Measurements from ENCODE around the gene ALKBH7.

ALKBH7 gene

DNA sequence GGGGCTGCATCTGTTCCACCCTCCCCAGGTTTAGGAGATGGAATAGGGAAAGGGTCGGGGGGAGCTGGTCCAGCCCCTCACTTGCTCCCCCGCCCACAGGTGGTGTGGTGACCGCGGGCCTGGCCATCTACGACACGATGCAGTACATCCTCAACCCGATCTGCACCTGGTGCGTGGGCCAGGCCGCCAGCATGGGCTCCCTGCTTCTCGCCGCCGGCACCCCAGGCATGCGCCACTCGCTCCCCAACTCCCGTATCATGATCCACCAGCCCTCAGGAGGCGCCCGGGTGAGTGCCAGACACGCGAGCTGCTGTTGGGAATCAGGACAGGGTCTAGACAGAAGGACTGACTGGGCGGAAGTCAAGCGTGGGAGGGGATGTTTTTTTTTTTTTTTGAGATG, 8.2 kb upstream of the ALKBH7 start:
- no peak for DNase-seq (ENCODE audit: low read depth in 2 of 2)

DNA sequence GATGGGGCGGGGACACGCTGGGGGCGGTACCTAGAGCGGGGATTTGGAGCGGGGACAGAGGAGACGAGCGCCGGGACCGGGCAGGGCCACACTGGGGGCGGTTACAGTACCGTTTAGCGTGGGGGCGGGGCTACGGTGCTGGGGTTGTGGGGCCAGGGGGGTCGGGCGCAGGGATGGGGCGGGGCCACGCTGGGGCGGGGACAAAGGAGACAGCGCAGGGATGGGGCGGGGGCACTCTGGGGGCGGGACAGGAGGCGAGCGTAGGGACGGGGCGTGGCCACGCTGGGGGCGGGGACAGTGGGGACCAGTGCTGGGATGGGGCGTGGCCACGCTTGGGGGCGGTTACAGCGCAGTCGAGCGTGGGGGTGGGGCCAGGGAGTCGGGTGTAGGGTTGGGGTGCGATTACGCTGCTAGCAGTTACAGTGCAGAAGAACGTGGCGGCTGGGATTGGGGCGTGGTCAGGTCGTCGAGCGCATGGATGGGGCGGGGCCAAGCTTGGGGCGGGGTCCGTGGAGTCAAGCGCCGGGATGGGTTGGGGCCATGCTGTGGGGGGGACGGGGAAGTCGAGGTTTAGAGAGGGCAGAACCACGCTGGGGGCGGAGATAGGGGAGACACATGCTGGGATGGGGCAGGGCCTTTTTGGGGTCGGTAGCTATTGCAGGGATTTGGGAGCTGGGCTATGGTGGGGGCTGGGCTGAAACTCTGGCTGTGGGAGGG, 660 bp downstream of the ALKBH7 start:
- DNase-seq (ENCODE audit: low read depth in 2 of 2), result peak; percentile 95 to 97

DNA sequence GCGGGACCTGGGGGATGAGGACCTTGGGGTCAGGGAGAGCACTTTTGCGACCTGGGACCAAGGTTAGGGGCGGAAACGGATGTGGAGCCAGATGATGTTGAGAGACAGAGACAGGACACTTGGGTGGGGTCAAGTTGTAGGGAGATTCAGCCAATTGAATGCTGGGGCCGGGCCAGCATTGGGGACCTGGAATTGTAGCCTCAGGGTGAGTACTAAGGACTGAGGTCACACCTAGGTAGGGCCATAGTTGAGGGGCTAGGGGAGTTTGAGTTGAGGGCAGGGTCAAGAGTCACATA, 1.2 kb downstream of the ALKBH7 start:
- no peak for DNase-seq (ENCODE audit: low read depth in 2 of 2)

GRCh38 chr19:6374161-6374709, 1.6 kb downstream of the ALKBH7 start:
- no peak for DNase-seq (ENCODE audit: low read depth in 2 of 2)

DNA sequence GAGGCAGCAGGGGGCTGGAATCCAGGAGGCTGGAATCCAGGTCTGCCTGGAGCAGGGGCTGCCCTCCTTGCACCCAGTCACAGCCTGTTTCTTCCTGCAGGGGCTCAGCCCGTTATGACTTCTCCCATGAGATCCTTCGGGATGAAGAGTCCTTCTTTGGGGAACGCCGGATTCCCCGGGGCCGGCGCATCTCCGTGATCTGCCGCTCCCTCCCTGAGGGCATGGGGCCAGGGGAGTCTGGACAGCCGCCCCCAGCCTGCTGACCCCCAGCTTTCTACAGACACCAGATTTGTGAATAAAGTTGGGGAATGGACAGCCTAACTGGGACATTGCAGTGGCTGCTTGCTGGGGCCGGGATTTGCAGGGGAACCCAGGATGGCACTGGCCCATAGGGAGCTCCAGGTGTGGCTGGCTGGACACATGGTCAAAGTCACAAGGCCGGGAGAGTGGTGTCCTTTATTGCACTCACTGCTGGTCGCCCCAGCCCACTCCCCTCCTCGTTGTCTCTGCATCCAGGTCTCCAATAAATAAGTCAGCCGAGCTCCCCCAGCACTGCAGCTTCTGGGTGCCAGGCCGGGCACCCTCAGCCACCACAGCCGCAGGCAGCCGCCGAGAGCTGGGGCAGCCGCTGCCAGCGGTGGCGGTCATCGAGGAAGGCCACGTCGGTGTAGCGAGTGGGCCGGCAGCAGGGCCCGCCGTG, 2.3 kb downstream of the ALKBH7 start:
- DNase-seq (ENCODE audit: low read depth in 2 of 2), result no peak

DNA sequence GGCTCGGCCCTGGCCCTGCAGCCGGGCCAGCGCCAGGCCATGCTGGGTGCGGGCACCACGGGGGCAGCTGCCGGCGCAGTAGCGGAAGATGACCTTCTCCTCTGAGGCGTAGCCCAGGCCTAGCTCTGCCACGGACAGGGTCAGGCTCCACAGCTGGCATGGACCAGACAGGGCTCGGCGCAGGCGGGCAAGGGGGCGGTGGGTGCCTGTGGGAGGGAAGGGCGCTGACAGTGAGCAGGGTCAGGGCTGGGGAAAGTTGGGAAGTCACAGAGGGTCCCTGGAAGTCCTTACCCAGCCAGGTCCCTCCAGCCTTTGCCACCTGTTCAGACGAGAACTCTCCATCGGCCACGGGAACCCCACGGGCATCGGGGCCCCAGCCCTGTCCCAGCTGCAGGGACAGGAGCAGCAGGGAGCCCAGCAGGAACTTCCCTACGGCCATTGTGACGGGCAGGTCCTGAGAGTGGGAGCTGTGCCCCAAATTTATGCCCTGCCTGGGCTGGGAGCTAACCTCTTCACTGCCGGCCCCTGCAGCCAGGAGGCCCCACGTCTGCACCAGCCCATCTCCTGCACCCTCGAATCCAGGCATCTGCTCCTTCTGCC, 2.9 kb downstream of the ALKBH7 start, which contains the start of gene PSPN:
PSPN (minus strand) TSS at position 523 of the 600 bp plus-strand sequence; CDS start at position 439, 84 bp downstream.
- DNase-seq (ENCODE audit: low read depth in 2 of 2), result no peak

DNA sequence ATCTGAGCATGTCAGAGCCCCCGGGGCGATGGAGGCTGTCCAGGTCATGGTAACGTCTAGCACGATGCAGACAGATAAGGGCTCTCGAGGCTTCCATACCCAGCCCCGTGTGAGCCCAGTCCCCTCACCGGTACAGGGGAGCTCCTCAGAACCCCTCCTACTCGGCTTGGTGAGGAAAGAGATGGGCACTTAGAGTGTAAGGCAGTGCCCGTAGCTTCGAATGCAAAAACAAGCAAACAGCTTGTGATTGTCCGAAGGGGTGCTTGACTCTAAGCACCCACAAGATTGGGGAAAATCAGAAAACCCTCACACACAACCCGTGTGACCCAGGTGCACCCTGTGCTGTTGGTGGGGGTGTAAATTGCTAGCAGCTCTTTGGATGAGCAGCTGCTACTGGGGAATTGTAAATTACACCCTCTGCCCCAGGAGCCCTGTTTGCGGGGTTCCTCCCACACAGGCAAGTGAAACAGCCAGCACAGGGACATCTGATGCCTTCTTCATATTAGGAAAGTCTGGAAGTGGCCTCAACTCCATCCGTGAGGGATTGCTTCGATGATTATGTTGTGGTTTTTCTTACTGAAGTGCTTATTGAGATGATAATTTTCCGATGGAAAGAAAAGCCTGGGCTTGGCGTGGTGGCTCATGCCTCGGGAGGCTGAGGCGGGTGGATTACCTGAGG, 4.1 kb downstream of the ALKBH7 start:
- DNase-seq (ENCODE audit: low read depth in 2 of 2), result no peak

GRCh38 chr19:6378041-6378440, 5.4 kb downstream of the ALKBH7 start:
- DNase-seq (ENCODE audit: low read depth in 2 of 2), result no peak

DNA sequence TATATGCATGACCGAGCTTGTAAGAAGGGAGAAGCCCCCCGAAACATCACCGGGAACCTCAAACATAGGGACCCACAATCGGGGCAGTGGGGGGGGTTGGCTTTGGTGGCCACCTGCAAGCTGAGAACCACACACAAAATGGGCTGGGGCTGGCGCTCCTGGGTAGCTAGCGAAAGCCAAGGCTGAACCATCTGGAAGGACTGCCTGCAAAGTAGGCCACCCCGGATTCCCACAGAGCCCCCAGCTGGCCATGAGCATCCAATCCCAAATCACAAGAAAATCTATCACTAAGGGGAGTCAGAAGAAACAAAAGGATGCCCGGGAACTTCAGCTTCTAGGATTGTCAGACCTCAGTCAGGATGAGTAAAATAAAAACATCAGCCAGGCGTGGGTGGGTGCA, 5.9 kb downstream of the ALKBH7 start:
- no peak for DNase-seq (ENCODE audit: low read depth in 2 of 2)

DNA sequence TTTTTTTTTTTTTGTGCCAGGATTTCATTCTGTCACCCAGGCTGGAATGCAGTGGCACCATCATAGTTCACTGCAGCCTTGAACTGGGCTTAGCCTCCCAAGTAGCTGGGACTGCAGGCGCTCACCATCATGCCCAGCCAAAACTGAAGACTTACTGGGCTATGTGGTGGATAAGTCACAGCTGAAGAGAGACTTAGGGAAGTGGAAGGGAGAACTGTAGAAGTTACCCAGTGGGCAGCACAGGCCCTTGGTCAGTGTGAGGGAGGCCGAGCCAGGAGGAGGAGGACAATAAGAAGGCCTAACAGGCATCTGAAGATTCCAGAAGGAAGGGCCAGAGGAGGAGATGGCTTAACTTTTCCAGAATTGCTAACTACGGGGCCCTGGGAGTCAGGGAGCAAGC, 7.2 kb downstream of the ALKBH7 start:
- DNase-seq (ENCODE audit: low read depth in 2 of 2), result no peak

- DNase-seq (ENCODE audit: low read depth in 2 of 2), result no peak
These were observed 8.6 kb downstream of the ALKBH7 start for GRCh38 chr19:6381030-6381750.

DNA sequence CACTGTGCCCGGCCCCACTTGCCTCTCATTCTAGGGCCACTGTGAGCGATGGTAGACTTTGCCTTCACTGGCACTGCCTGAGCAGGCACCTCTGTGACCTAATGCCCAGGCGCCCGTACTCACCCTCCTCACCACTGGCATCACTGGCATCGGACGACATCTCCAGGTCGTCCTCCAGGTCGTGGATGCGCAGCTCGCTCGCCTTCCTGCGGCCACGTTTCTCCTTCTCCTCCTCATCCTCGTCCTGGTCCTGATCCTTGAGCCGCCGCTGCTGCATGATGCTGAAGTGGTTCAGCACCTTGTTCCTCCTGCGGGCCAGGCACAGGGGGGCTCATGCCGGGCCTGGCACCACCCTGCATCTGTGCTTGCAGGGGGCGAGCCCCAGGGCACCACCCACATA, 10.6 kb downstream of the ALKBH7 start:
- DNase-seq (ENCODE audit: low read depth in 2 of 2), result no peak

GRCh38 chr19:6384381-6384780, 11.8 kb downstream of the ALKBH7 start:
- no peak for DNase-seq (ENCODE audit: low read depth in 2 of 2)

- DNase-seq (ENCODE audit: low read depth in 2 of 2), result no peak
These were observed 14.8 kb downstream of the ALKBH7 start for GRCh38 chr19:6387372-6387771.

- DNase-seq (ENCODE audit: low read depth in 2 of 2), result no peak
These were observed 19.9 kb downstream of the ALKBH7 start for GRCh38 chr19:6392221-6393073.

DNA sequence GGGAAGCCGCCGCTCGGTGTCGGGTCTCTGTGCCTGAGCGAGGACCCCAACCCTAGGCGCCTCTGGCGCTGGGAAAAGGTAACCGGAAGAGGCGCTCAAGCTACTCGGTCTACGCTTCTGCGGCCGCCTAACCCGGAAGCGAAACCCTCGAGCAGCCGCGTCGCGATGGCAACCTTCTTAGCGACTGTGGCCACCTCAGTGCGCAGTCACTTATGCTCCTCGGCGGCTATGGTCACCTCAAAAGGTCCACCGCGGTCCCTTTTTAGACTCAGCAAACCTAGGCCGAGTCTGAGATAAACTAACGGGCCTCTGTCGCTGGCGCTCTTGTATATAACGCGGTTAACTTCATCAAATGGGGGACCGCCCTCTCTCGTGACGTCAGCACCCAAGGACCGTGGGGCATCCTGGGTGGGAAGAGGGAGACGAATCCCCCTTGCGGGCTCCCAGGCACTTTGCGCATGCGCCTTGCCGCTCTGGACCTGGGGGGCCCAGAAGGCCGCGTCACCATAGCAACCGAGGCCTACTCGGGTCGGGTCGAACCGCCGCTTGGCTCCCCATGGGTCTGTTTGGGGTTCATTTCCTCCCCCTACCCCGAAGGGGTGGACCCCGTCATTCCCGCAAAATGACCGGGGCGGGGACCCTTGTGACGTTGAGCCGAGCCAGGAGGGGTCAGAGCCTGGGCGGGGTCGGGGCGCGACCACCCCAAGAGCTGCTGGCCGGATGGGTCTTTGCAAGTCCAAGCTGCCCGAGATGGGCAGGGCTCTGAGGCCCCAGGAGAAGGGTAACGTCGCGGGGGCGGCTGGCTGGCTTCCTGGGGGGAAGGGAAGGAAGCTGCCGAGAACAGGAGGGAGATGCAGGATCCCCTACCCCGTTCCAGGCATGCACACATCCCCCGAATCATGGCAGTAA, 20.7 kb downstream of the ALKBH7 start, which contains the start of gene GTF2F1:
GTF2F1 (minus strand) TSS at position 91 of the 909 bp plus-strand sequence. CDS start 169 bp downstream, outside the sequence.
- peak; percentile 86 to 91 for DNase-seq (ENCODE audit: low read depth in 2 of 2)

- peak; percentile 49 to 50 for DNase-seq (ENCODE audit: low read depth in 2 of 2)
These were observed 21.4 kb downstream of the ALKBH7 start for GRCh38 chr19:6393983-6394412.

DNA sequence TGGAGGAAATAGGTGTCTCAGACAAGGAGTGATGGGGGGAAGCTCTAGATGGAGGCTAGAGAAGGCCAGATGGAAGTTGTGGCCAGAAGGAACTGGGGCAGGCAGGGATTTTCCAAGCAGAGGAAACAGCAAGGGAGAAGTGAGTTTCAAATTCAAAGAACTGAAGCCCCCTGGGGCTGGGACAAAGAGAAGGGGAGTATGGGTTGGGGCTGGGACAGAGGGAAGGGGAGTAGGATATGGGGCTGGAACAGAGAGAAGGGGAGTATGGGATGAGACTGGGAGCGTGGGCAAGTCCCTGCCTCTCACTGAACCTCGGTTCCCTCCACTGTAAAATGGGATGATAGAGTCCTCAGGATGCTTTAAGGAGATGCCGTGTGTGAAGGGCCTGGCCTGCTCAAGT, 22.2 kb downstream of the ALKBH7 start:
- DNase-seq (ENCODE audit: low read depth in 2 of 2), result no peak

DNA sequence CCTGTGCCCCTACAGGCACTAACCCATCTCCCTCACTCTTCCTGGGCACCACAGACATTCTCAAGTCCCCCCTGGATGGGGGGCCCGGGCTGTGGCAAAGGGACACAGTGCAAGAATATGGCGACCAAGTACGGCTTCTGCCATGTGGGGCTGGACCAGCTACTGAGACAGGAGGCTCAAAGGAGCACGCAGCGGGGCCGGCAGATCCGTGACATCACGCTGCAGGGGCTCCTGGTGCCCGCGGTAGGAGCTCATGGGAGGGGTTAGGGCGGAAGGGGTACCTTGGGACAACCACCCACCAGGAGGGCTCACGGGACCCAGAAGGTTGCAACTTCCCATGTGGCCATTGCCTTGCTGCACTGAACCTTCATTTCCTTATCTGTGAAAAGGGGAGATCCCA, 23.7 kb downstream of the ALKBH7 start:
- no peak for DNase-seq (ENCODE audit: low read depth in 2 of 2)
